Suprapubic skin (tissue), 4 donors: ENCODE results near the gene SENP6.

ENCODE experiments used
- CTCF ChIP-seq, 2 donors: fragments of 200-600 bp in 1 of 2; fragments of 450-650 bp in 1 of 2; sonication (generic) in 1 of 2; IDR thresholded peaks; one replicate each; pipeline ENCODE4 v1.5.1; 2016 to 2019; ENCODE audit warnings: antibody characterized with exemption in 2 of 2, mild to moderate bottlenecking in 1 of 2, moderate library complexity in 1 of 2
- POLR2A ChIP-seq, 2 donors: fragments of 450-650 bp; IDR thresholded peaks; one replicate each; pipeline ENCODE4 v1.6.1; 2017; ENCODE audit warnings: antibody characterized with exemption in 2 of 2, mild to moderate bottlenecking in 2 of 2, moderate library complexity in 2 of 2
- POLR2AphosphoS5 ChIP-seq, 3 donors: sonication (generic); formaldehyde crosslinking; IDR thresholded peaks; one replicate each; pipeline ENCODE4 v1.6.1; 2017; ENCODE audit warnings: antibody characterized with exemption in 3 of 3

GRCh38 chr6:75600768-75601167 lies 912 bp upstream of the SENP6 start:
- TF ChIP-seq CTCF (IDR thresholded peaks at IDR 0.05), result no peak
- no peak for TF ChIP-seq POLR2AphosphoS5 (IDR thresholded peaks at IDR 0.05)
- no peak for TF ChIP-seq POLR2A (IDR thresholded peaks at IDR 0.05)
